ENCODE results near the gene KCNT1. TPM values are rescaled to one million over a fixed set of nuclear protein-coding genes. Genes with fewer than 3 reads are reported as not detected.

KCNT1 gene
- total and polyA plus RNA-seq, 10 of the 15 experiments (the other 5 are each of a cell fraction or from before 2014, with no cell fraction given) = not detected

DNA sequence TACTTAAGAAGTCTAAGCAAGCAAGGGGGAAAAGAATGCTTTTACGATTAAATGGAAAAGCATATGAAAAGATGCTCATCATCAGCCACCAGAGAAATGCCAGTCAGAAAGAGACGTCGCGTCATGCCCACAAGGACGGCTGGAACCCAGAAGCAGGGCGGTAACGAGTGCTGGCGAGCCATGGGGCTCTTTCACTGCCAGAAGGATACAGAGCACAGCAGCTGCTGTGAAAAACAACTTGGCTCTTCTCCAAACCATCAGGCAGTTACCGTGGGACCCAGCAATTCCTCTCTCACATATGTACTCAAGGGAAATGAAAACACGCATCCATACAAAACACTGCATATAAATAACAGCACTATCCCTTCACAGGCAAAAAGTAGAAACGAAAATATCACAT lies 109.8 kb downstream of the KCNT1 start (continued):
- TF ChIP-seq, protein P1, sequence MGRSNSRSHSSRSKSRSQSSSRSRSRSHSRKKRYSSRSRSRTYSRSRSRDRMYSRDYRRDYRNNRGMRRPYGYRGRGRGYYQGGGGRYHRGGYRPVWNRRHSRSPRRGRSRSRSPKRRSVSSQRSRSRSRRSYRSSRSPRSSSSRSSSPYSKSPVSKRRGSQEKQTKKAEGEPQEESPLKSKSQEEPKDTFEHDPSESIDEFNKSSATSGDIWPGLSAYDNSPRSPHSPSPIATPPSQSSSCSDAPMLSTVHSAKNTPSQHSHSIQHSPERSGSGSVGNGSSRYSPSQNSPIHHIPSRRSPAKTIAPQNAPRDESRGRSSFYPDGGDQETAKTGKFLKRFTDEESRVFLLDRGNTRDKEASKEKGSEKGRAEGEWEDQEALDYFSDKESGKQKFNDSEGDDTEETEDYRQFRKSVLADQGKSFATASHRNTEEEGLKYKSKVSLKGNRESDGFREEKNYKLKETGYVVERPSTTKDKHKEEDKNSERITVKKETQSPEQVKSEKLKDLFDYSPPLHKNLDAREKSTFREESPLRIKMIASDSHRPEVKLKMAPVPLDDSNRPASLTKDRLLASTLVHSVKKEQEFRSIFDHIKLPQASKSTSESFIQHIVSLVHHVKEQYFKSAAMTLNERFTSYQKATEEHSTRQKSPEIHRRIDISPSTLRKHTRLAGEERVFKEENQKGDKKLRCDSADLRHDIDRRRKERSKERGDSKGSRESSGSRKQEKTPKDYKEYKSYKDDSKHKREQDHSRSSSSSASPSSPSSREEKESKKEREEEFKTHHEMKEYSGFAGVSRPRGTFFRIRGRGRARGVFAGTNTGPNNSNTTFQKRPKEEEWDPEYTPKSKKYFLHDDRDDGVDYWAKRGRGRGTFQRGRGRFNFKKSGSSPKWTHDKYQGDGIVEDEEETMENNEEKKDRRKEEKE (IDR thresholded peaks at IDR 0.05) = no peak
- TF ChIP-seq ZNF622 (IDR thresholded peaks at IDR 0.05) = no peak
- TF ChIP-seq CREM (IDR thresholded peaks at IDR 0.05; ENCODE audit: low read depth) = no peak
- TF ChIP-seq, protein P2, sequence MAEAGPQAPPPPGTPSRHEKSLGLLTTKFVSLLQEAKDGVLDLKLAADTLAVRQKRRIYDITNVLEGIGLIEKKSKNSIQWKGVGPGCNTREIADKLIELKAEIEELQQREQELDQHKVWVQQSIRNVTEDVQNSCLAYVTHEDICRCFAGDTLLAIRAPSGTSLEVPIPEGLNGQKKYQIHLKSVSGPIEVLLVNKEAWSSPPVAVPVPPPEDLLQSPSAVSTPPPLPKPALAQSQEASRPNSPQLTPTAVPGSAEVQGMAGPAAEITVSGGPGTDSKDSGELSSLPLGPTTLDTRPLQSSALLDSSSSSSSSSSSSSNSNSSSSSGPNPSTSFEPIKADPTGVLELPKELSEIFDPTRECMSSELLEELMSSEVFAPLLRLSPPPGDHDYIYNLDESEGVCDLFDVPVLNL (IDR thresholded peaks at IDR 0.05; ENCODE audit: low read depth, low read length) = no peak
- TF ChIP-seq, protein P3, sequence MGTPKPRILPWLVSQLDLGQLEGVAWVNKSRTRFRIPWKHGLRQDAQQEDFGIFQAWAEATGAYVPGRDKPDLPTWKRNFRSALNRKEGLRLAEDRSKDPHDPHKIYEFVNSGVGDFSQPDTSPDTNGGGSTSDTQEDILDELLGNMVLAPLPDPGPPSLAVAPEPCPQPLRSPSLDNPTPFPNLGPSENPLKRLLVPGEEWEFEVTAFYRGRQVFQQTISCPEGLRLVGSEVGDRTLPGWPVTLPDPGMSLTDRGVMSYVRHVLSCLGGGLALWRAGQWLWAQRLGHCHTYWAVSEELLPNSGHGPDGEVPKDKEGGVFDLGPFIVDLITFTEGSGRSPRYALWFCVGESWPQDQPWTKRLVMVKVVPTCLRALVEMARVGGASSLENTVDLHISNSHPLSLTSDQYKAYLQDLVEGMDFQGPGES (IDR thresholded peaks at IDR 0.05) = no peak
- TF ChIP-seq, protein P4, sequence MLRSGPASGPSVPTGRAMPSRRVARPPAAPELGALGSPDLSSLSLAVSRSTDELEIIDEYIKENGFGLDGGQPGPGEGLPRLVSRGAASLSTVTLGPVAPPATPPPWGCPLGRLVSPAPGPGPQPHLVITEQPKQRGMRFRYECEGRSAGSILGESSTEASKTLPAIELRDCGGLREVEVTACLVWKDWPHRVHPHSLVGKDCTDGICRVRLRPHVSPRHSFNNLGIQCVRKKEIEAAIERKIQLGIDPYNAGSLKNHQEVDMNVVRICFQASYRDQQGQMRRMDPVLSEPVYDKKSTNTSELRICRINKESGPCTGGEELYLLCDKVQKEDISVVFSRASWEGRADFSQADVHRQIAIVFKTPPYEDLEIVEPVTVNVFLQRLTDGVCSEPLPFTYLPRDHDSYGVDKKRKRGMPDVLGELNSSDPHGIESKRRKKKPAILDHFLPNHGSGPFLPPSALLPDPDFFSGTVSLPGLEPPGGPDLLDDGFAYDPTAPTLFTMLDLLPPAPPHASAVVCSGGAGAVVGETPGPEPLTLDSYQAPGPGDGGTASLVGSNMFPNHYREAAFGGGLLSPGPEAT (IDR thresholded peaks at IDR 0.05; ENCODE audit: low read depth) = no peak
- TF ChIP-seq CHD2 (IDR thresholded peaks at IDR 0.05; ENCODE audit: borderline replicate concordance, low read depth, low read length) = no peak

Data from GM12878 (cell line).